Stimulated activated memory B cell treated with anti-CD40 and anti-IgM and Interleukin-4, amounts not matched to agents 10 μg/mL and 1 μg/mL and 100 μg/mL, for 72 hours (primary cell): Measurements from ENCODE around the gene ABHD16A.
A peak's percentile ranks its signal among the peaks of the same experiment; 100 is the strongest.

Source experiments
- ATAC-seq: fragments of 150-1000 bp; cut with Tn5 transposase; 2 replicates; pipeline ENCODE4 v1.10.0; 2021
- H3K27ac Mint-ChIP-seq: one replicate; pipeline ENCODE4 v1.8.0; 2022; ENCODE audit warnings: mild to moderate bottlenecking, mixed read lengths
- H3K27me3 Mint-ChIP-seq: one replicate; pipeline ENCODE4 v1.8.0; 2022; ENCODE audit warnings: mixed read lengths
- H3K36me3 Mint-ChIP-seq: one replicate; pipeline ENCODE4 v1.8.0; 2022; ENCODE audit warnings: mixed read lengths
- H3K4me1 Mint-ChIP-seq: one replicate; pipeline ENCODE4 v1.8.0; 2022; ENCODE audit warnings: mixed read lengths
- H3K4me3 Mint-ChIP-seq: one replicate; pipeline ENCODE4 v1.8.0; 2022; ENCODE audit warnings: mild to moderate bottlenecking, moderate library complexity, mixed read lengths
- H3K9me3 Mint-ChIP-seq: one replicate; pipeline ENCODE4 v1.8.0; 2022; ENCODE audit warnings: mixed read lengths

Gene ABHD16A

DNA sequence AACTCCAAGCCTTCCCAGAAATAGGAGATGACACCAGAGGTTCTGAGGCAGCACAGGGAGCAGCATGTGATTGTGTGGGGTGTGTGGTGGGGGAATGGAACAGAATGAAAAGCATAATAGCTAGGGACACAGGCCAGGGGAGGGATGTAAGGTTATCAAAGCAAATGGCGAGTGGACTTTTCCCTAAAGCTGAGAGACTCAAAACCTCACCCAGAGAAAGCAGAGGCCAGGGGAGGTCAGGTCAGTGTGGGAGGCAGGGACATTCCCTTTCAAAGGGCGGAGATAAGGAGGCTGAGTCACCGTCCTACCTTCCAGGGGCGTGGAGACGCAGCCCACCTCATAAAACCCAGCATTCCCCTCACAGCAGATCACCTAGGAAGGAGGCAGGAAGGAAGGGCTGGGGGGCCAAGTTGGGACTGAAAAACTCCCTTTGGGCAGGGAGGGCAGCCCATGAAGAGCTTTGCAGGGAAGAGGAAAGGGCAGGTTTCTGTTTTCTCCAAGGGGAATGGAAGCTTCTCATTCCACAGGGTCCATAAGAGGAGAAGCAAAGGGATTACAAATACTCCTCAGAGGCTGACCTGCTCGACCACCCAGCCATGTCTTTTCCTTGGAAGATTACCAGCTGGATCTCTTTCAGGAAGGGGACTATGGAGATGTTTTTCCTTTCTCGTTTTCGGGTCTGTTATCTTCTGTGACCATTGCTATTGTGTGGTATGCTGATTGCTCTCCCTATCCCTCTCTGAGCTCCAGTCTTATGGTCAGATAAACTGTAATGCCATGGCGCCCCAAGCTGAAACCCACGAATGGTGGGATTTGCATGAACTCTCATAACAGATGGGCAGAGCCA is 12.7 kb downstream of the ABHD16A start:
- H3K4me3 Mint-ChIP-seq, result no peak overlapping the region
- H3K4me1 Mint-ChIP-seq, result peaks cover 28% of the 10 kb centered on the region
- H3K27ac Mint-ChIP-seq, result peak overlapping the region; percentile 62
- no peaks in the 10 kb centered on the region for H3K9me3 Mint-ChIP-seq
- H3K27me3 Mint-ChIP-seq, result no peaks in the 10 kb centered on the region
- peaks cover 55% of the 10 kb centered on the region for H3K36me3 Mint-ChIP-seq
- ATAC-seq, result no peak

GRCh38 chr6:31689249-31690110 is 13.6 kb downstream of the ABHD16A start:
- Mint-ChIP-seq H3K36me3 (peaks cover 55% of the 10 kb centered on the region), H3K4me1 (peaks cover 28% of the 10 kb centered on the region), H3K9me3 (no peaks in the 10 kb centered on the region), H3K27me3 (no peaks in the 10 kb centered on the region), H3K4me3 (no peak overlapping the region), H3K27ac (peak overlapping the region; percentile 62)
- ATAC-seq, result no peak

DNA sequence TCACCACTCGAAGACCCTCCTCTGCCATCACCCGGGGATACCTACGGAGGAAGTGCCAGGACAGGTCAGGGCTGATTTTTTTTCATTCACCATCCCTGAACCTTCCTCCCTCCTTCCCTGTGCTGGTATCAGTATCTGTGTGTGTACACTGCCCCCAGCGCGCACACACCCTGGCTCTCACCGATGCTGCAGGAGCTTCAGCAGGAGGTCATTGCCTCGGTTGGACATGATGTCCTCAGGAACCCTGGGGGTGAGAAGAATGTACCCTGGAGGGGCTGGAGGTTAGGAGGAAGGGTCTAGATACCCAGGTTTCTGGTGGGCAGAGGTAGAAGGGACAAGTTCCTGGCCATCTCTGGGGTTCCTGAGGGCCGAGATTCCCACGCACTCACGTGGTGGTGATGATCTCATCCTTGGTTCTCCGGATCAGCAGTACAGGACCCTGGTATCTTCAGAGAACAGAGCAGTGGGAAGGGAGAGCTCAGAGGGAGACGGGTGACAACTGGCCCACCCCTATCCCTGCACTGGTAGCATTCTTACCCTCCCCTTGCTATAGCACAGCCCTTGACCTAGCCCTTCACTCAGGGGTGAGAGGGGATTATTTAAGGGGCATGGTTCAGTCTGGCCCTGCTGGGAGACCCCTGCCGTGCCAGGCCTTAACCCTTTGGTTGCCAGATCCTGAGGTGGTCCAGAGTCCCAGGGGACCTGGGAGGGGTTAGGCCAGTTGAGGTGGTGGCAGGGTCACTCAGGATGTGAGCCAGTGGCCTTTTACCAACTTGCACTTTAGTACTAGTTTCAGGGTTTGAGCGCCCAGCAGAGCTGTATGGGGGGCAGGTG is 15.0 kb downstream of the ABHD16A start:
- Mint-ChIP-seq H3K27me3 (no peaks in the 10 kb centered on the region), H3K27ac (no peak overlapping the region), H3K36me3 (peaks cover 57% of the 10 kb centered on the region), H3K9me3 (no peaks in the 10 kb centered on the region), H3K4me1 (peaks cover 27% of the 10 kb centered on the region), H3K4me3 (no peak overlapping the region)
- ATAC-seq, result no peak

GRCh38 chr6:31687321-31687720 is 15.8 kb downstream of the ABHD16A start:
- H3K4me1 Mint-ChIP-seq, result peaks cover 23% of the 10 kb centered on the region
- no peaks in the 10 kb centered on the region for H3K9me3 Mint-ChIP-seq
- H3K27ac Mint-ChIP-seq, result no peak overlapping the region
- ATAC-seq, result no peak
- H3K27me3 Mint-ChIP-seq, result no peaks in the 10 kb centered on the region
- H3K36me3 Mint-ChIP-seq, result peaks cover 53% of the 10 kb centered on the region
- no peak overlapping the region for H3K4me3 Mint-ChIP-seq

GRCh38 chr6:31686483-31686882 is 16.6 kb downstream of the ABHD16A start:
- H3K4me1 Mint-ChIP-seq, result peaks cover 27% of the 10 kb centered on the region
- no peak overlapping the region for H3K4me3 Mint-ChIP-seq
- H3K27ac Mint-ChIP-seq, result no peak overlapping the region
- H3K9me3 Mint-ChIP-seq, result no peaks in the 10 kb centered on the region
- ATAC-seq, result no peak
- peaks cover 48% of the 10 kb centered on the region for H3K36me3 Mint-ChIP-seq
- no peaks in the 10 kb centered on the region for H3K27me3 Mint-ChIP-seq

GRCh38 chr6:31683591-31683990 is 19.5 kb downstream of the ABHD16A start:
- H3K27ac Mint-ChIP-seq, result peak overlapping the region; percentile 22
- no peak for ATAC-seq
- no peaks in the 10 kb centered on the region for H3K9me3 Mint-ChIP-seq
- peaks cover 18% of the 10 kb centered on the region for H3K4me1 Mint-ChIP-seq
- H3K36me3 Mint-ChIP-seq, result peaks cover 24% of the 10 kb centered on the region
- no peaks in the 10 kb centered on the region for H3K27me3 Mint-ChIP-seq
- no peak overlapping the region for H3K4me3 Mint-ChIP-seq

- peaks cover 9% of the 10 kb centered on the region for H3K36me3 Mint-ChIP-seq
- H3K4me1 Mint-ChIP-seq, result peaks cover 35% of the 10 kb centered on the region
- H3K27me3 Mint-ChIP-seq, result no peaks in the 10 kb centered on the region
- peak overlapping the region; percentile 77 for H3K4me3 Mint-ChIP-seq
- ATAC-seq, result peak; percentile 58
- no peaks in the 10 kb centered on the region for H3K9me3 Mint-ChIP-seq
- peak overlapping the region; percentile 47 for H3K27ac Mint-ChIP-seq
Measured at GRCh38 chr6:31681135-31681671, 21.9 kb downstream of the ABHD16A start.

- no peaks in the 10 kb centered on the region for H3K27me3 Mint-ChIP-seq
- H3K27ac Mint-ChIP-seq, result peak within 1 kb of the TSS; percentile 47
- H3K4me3 Mint-ChIP-seq, result peak within 1 kb of the TSS; percentile 77
- peaks cover 7% of the 10 kb centered on the region for H3K36me3 Mint-ChIP-seq
- peaks cover 37% of the 10 kb centered on the region for H3K4me1 Mint-ChIP-seq
- H3K9me3 Mint-ChIP-seq, result no peaks in the 10 kb centered on the region
- ATAC-seq, result peak; percentile 78
Measured at GRCh38 chr6:31680226-31681134, 22.6 kb downstream of the ABHD16A start, which contains the start of gene LY6G5C. TSS of gene LY6G5C (minus strand) at chr6:31681067. CDS start at chr6:31680373, 694 bp downstream.

DNA sequence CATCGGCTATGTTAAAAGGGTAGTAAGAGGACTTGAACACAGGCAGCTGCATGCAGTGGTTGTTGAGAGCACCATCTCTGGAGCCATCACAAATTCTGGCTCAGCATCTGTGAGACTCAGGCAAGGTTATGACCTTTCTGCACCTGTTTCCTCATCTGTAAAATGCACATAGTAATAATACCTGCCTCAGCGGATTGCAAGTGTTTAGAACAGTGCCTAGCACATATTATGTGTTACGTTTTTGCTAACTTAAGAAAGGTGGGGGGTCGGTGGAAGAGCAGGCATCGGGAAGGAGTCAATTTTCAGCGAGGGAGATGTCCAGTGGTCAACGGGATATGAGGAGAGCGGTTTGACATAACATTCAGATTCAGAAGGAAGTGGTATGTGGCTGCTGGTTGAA is 25.2 kb downstream of the ABHD16A start:
- Mint-ChIP-seq H3K4me3 (no peak overlapping the region), H3K27ac (peak overlapping the region; percentile 6), H3K4me1 (peaks cover 37% of the 10 kb centered on the region), H3K9me3 (no peaks in the 10 kb centered on the region), H3K27me3 (no peaks in the 10 kb centered on the region), H3K36me3 (peaks cover 6% of the 10 kb centered on the region)
- ATAC-seq, result no peak

- H3K27ac Mint-ChIP-seq, result peak overlapping the region; percentile 67
- no peak for ATAC-seq
- H3K9me3 Mint-ChIP-seq, result no peaks in the 10 kb centered on the region
- H3K4me1 Mint-ChIP-seq, result peaks cover 37% of the 10 kb centered on the region
- H3K36me3 Mint-ChIP-seq, result peaks cover 16% of the 10 kb centered on the region
- H3K27me3 Mint-ChIP-seq, result no peaks in the 10 kb centered on the region
- H3K4me3 Mint-ChIP-seq, result no peak overlapping the region
Measured at GRCh38 chr6:31676904-31677303, 26.2 kb downstream of the ABHD16A start.

DNA sequence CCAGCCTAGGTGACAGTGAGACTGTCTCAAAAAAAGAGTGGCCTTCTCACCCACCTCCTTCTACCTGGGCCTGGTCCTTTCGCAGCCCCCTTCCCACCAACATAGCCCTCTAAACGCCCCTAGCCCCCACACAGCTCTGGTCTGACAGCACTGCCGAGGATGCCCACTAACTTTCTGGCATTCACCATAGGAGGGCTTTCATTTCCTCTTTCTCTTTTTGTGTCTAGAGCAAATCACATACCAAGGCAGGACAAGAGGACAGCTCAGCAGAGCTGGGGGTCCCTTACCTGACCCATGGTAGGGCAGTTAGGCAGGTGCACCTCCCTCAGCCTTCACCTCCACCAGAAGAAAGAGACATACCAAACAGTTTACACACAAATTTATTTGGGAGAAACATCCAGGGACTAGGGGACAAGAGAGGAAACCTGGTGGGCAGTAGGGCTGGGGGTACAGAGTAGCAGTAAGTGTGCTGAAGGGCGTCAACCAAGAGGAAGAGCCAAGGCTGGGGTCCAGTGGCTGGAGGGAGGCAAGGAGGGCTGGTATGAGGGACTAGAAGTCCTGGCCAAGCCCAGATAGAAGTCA is 26.7 kb downstream of the ABHD16A start:
- no peak overlapping the region for H3K4me3 Mint-ChIP-seq
- no peaks in the 10 kb centered on the region for H3K27me3 Mint-ChIP-seq
- peak overlapping the region; percentile 67 for H3K27ac Mint-ChIP-seq
- peaks cover 19% of the 10 kb centered on the region for H3K36me3 Mint-ChIP-seq
- H3K4me1 Mint-ChIP-seq, result peaks cover 33% of the 10 kb centered on the region
- ATAC-seq, result peak; percentile 50
- no peaks in the 10 kb centered on the region for H3K9me3 Mint-ChIP-seq

- Mint-ChIP-seq H3K4me3 (no peak within 1 kb of the TSS), H3K4me1 (peaks cover 28% of the 10 kb centered on the region), H3K9me3 (no peaks in the 10 kb centered on the region), H3K27me3 (no peaks in the 10 kb centered on the region), H3K27ac (no peak within 1 kb of the TSS), H3K36me3 (peaks cover 58% of the 10 kb centered on the region)
- no peak for ATAC-seq
Measured at GRCh38 chr6:31669676-31670075, 33.4 kb downstream of the ABHD16A start, which contains the start of gene LY6G5B. TSS of gene LY6G5B (plus strand) at chr6:31669976. CDS start at chr6:31670951, 975 bp downstream.

GRCh38 chr6:31666337-31666965 is 36.7 kb downstream of the ABHD16A start:
- Mint-ChIP-seq H3K36me3 (peaks cover 65% of the 10 kb centered on the region), H3K27me3 (no peaks in the 10 kb centered on the region), H3K9me3 (no peaks in the 10 kb centered on the region), H3K27ac (peak overlapping the region; percentile 98), H3K4me1 (peaks cover 60% of the 10 kb centered on the region), H3K4me3 (peak overlapping the region; percentile 95)
- ATAC-seq, result no peak
